ENCODE data around the gene AADAC.

DNA sequence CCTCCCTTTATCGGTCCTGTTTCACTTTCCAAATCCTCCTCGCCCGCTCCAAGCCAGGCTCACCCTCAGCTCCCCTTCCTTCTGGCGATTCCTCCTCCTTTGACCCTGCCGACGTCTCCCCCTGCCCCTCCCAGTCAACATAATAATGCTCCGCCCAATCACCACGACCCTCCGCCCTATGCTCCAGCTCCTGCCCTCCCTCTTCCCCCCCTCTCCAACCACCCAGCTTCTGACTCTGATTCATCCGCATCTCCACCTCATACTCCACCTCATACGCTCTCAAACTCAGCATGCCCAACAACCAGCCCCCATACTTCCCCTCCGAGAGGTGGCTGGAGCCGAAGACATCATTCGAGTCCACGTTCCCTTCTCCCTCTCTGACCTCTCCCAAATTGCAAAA, 7.1 kb upstream of the AADAC start:
- TF ChIP-seq, protein P1, sequence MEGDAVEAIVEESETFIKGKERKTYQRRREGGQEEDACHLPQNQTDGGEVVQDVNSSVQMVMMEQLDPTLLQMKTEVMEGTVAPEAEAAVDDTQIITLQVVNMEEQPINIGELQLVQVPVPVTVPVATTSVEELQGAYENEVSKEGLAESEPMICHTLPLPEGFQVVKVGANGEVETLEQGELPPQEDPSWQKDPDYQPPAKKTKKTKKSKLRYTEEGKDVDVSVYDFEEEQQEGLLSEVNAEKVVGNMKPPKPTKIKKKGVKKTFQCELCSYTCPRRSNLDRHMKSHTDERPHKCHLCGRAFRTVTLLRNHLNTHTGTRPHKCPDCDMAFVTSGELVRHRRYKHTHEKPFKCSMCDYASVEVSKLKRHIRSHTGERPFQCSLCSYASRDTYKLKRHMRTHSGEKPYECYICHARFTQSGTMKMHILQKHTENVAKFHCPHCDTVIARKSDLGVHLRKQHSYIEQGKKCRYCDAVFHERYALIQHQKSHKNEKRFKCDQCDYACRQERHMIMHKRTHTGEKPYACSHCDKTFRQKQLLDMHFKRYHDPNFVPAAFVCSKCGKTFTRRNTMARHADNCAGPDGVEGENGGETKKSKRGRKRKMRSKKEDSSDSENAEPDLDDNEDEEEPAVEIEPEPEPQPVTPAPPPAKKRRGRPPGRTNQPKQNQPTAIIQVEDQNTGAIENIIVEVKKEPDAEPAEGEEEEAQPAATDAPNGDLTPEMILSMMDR (IDR thresholded peaks at IDR 0.05) = no peak
- no peak for TF ChIP-seq POLR2A (IDR thresholded peaks at IDR 0.05)

All from testis (tissue), 2 donors.